Effector CD8-positive, alpha-beta T cell (primary cell): ENCODE data around the gene SLC18B1.

ENCODE experiments used
- DNase-seq: peaks from one replicate; lab custom pipeline; 2025; lab: John Stamatoyannopoulos, UW

SLC18B1 gene

GRCh38 chr6:132746048-132746447, 52.4 kb downstream of the SLC18B1 start:
- no peak for DNase-seq

GRCh38 chr6:132742495-132742894, 55.9 kb downstream of the SLC18B1 start:
- DNase-seq: no peak

GRCh38 chr6:132741281-132741680, 57.2 kb downstream of the SLC18B1 start:
- DNase-seq: no peak

GRCh38 chr6:132736239-132736638, 62.2 kb downstream of the SLC18B1 start:
- DNase-seq: no peak

DNA sequence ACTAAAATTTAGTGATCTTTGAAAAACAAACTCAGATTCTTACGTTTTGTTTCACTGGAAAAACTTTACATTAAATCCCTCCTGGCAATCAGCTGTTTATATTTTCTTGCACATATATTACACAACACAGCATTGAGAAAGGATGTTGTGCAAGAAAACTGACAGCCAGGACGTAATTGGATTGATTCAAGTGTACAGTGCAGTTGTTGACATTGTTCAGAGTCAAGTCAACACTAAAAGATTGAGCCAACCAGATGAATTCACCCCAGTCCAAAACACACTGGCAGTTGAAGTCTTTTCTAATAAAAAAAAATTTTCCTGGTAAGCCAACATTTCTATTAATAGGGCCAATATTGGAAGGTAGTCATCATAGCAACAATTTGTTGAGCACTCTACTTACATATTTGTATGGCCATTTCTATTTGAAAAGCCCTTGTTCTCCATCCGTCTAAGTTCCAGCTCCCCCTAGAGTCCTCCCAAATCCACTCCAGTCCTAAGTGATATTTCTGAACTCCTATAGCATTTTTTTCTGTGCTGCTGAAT, 63.7 kb downstream of the SLC18B1 start:
- DNase-seq: no peak

- no peak for DNase-seq
Observed at GRCh38 chr6:132733814-132734213, 64.6 kb downstream of the SLC18B1 start.

GRCh38 chr6:132733283-132733682, 65.2 kb downstream of the SLC18B1 start:
- no peak for DNase-seq

DNA sequence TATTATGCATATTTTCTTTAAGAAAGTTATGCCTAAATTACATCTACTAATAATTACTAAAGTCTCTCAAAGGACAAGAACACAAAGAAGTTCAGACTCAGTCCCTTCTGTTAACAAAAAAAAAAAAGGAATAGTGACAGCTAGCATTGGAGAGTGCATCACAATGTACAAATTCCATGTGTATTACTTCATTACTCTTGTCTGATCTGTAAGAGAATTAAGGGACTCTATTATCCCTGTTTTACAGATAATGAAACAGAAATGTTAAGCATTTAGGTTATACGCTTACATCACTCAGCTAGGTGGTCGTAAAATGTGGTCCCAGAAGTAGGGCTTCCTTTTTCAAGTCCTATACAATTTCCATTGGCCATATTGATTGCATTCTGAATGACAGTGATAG, 67.4 kb downstream of the SLC18B1 start:
- DNase-seq: no peak

DNA sequence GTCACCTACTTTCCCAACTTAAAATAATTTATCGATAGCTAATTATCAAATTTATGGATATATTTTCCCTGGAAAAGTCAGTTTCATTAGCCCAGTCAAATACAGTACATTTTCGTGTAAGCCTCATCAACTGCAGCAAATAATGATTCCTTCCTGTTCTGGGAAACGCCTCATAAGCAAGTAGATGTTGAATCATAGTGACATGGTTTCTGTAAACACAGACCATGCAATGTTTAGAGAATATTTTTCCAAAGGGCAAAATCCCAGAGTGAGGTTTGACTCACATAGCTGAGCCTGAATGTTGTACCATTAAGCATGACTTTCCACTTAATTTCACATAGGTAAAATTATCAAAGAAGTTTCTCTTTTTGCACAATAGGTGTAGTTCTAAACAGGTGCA, 67.9 kb downstream of the SLC18B1 start:
- no peak for DNase-seq

DNA sequence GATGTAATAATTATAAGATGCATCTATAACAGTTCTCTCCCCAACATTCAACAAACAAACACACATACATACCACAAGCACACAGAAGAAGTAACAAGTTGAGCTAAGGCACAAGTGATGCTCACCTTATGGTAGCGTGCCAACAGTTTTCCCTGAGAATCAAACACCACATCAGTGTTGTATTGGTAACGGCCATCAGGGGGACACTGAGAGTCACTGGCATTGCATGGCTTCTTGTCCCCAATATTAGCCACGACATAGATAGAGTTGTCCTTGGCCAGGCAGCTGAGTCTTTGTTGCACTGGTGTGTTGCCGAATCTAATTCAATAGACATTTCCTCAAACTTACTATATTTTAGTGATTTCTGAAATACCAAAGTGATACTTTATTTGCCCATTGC, 69.8 kb downstream of the SLC18B1 start:
- DNase-seq: no peak

- DNase-seq: no peak
Observed at GRCh38 chr6:132726608-132726975, 71.8 kb downstream of the SLC18B1 start.

- no peak for DNase-seq
Observed at GRCh38 chr6:132725947-132726607, 72.4 kb downstream of the SLC18B1 start.

DNA sequence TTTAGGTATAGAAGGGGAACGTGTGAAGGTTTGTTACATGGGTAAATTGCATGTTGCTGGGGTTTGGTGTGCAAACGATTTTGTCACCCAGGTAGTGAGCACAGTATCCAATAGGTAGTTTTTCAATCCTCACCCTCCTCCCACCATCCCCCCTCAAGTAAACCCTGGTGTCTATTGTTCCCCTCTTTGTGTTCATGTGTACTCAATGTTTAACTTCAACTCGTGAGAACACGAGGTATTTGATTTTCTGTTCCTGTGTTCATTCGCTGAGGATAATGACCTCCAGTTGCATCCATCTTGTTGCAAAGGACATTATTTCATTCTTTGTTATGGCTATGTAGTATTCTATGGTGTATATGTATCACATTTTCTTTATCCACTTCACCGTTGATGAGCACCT, 73.0 kb downstream of the SLC18B1 start:
- no peak for DNase-seq

GRCh38 chr6:132719736-132720448, 78.5 kb downstream of the SLC18B1 start:
- no peak for DNase-seq
